ENCODE results near the gene LYSMD1. TPM values are rescaled to one million over a fixed set of nuclear protein-coding genes. Genes with fewer than 3 reads are reported as not detected.

Gene LYSMD1
- total RNA-seq, 5 donors from 2014 or later (not counting 1 experiment from before 2014, with no cell fraction given), result 0.68 to 3.2 (median 2.3) TPM

GRCh38 chr1:151166505-151166956 is 829 bp upstream of the LYSMD1 start:
- no peaks in the 10 kb centered on the region for H3K9me3 Mint-ChIP-seq
- peak overlapping the region; percentile 53 for H3K27ac ChIP-seq (ENCODE audit: low read length)
- DNase-seq (no peak), ATAC-seq (replicated peaks in 1 of 4) (no peak)
- CTCF ChIA-PET, result interaction anchor here (0.5 to 2.0 kb wide), 5 partner anchors 10 to 72 kb away, joined by 3 to 12 read pairs (median 4); partner anchors contain the start of genes TNFAIP8L2 (in 1 of the 2) and VPS72 (in 1 of the 2)
- no peaks in the 10 kb centered on the region for H3K27me3 ChIP-seq (replicated peaks in 1 of 2; ENCODE audit: control insufficient read depth in 2 of 2, extremely low read depth in 1 of 2, insufficient read depth in 2 of 2, low read length in 1 of 2)
- 0% methylated on average over 4 of the region's 15 CpGs for WGBS (ENCODE audit: insufficient coverage)
- POLR2A ChIA-PET, result interaction anchor here in 1 of 2 donors (1.1 kb wide), 1 partner anchor 24 kb away, joined by 5 read pairs; the partner anchor contains the start of gene VPS72
- no peaks in the 10 kb centered on the region for H3K9me3 ChIP-seq
- H3K4me3 ChIP-seq (ENCODE audit: control insufficient read depth in 1 of 2, extremely low read depth in 1 of 2, low read length in 1 of 2), result peak overlapping the region; percentile 88 to 99
- H3K27me3 Mint-ChIP-seq, result peaks cover 0 to 3% of the 10 kb centered on the region in 2 donors
- peak overlapping the region; percentile 85 to 99 (median 98) for H3K4me3 Mint-ChIP-seq
- peaks cover 7 to 53% of the 10 kb centered on the region in 2 donors for H3K36me3 ChIP-seq (ENCODE audit: control insufficient read depth in 2 of 2, extremely low read depth in 1 of 2, insufficient read depth in 1 of 2, low read length in 1 of 2)
- peaks cover 49 to 53% (median 51%) of the 10 kb centered on the region in 3 donors for H3K4me1 Mint-ChIP-seq
- H3K4me1 ChIP-seq (ENCODE audit: control insufficient read depth in 1 of 2, extremely low read depth in 1 of 2, insufficient read depth in 2 of 2, low read length in 2 of 2), result peaks cover 10 to 34% of the 10 kb centered on the region in 2 experiments
- H3K27ac Mint-ChIP-seq, result peak overlapping the region; percentile 94 to 98
- H3K36me3 Mint-ChIP-seq, result peaks cover 47% of the 10 kb centered on the region

- Histone ChIP-seq H3K36me3 (ENCODE audit: control insufficient read depth in 2 of 2, extremely low read depth in 1 of 2, insufficient read depth in 1 of 2, low read length in 1 of 2) (peaks cover 7 to 49% of the 10 kb centered on the region in 2 donors), H3K9me3 (no peaks in the 10 kb centered on the region), H3K4me1 (ENCODE audit: control insufficient read depth in 1 of 2, extremely low read depth in 1 of 2, insufficient read depth in 2 of 2, low read length in 2 of 2) (peaks cover 17 to 44% of the 10 kb centered on the region in 2 experiments), H3K27me3 (replicated peaks in 1 of 2; ENCODE audit: control insufficient read depth in 2 of 2, extremely low read depth in 1 of 2, insufficient read depth in 2 of 2, low read length in 1 of 2) (no peaks in the 10 kb centered on the region), H3K4me3 (ENCODE audit: control insufficient read depth in 1 of 2, extremely low read depth in 1 of 2, low read length in 1 of 2) (peak overlapping the region; percentile 88 to 99), H3K27ac (ENCODE audit: low read length) (peak overlapping the region; percentile 58)
- ATAC-seq (replicated peaks in 1 of 4), result peak in 1 of 4 experiments; percentile 8
- peaks cover 44% of the 10 kb centered on the region for H3K36me3 Mint-ChIP-seq
- H3K4me1 Mint-ChIP-seq, result peaks cover 60 to 64% (median 61%) of the 10 kb centered on the region in 3 donors
- WGBS (ENCODE audit: insufficient coverage), result 32% methylated on average over 8 of the region's 15 CpGs
- no peaks in the 10 kb centered on the region for H3K9me3 Mint-ChIP-seq
- POLR2A ChIA-PET, result no interaction called here
- CTCF ChIA-PET, result interaction anchor here (0.5 to 2.0 kb wide), 2 partner anchors 10 to 65 kb away, joined by 4 to 12 read pairs; no protein-coding TSS in a partner anchor
- H3K4me3 Mint-ChIP-seq, result peak overlapping the region; percentile 85 to 99 (median 98)
- H3K27ac Mint-ChIP-seq, result peak overlapping the region; percentile 94 to 98
- no peak for DNase-seq
- H3K27me3 Mint-ChIP-seq, result peaks cover 0 to 3% of the 10 kb centered on the region in 2 donors
Observed at GRCh38 chr1:151165281-151165737, 393 bp downstream of the LYSMD1 start.

- Mint-ChIP-seq H3K27ac (peak overlapping the region; percentile 94 to 98), H3K4me1 (peaks cover 64 to 68% (median 66%) of the 10 kb centered on the region in 3 donors), H3K4me3 (peak overlapping the region; percentile 85 to 99 (median 98)), H3K27me3 (peaks cover 0 to 3% of the 10 kb centered on the region in 2 donors), H3K9me3 (no peaks in the 10 kb centered on the region), H3K36me3 (peaks cover 41% of the 10 kb centered on the region)
- Histone ChIP-seq H3K36me3 (ENCODE audit: control insufficient read depth in 2 of 2, extremely low read depth in 1 of 2, insufficient read depth in 1 of 2, low read length in 1 of 2) (peaks cover 7 to 46% of the 10 kb centered on the region in 2 donors), H3K9me3 (no peaks in the 10 kb centered on the region), H3K4me3 (ENCODE audit: control insufficient read depth in 1 of 2, extremely low read depth in 1 of 2, low read length in 1 of 2) (peak overlapping the region in 1 of 2 donors; percentile 99), H3K27ac (ENCODE audit: low read length) (no peak overlapping the region), H3K27me3 (replicated peaks in 1 of 2; ENCODE audit: control insufficient read depth in 2 of 2, extremely low read depth in 1 of 2, insufficient read depth in 2 of 2, low read length in 1 of 2) (no peaks in the 10 kb centered on the region), H3K4me1 (ENCODE audit: control insufficient read depth in 1 of 2, extremely low read depth in 1 of 2, insufficient read depth in 2 of 2, low read length in 2 of 2) (peaks cover 22 to 49% of the 10 kb centered on the region in 2 experiments)
- 88% methylated on average over 8 of the region's 11 CpGs for WGBS (ENCODE audit: insufficient coverage)
- ChIA-PET POLR2A (no interaction called here), CTCF (interaction anchor here (0.5 to 2.0 kb wide), 2 partner anchors 9 to 65 kb away, joined by 4 to 12 read pairs; no protein-coding TSS in a partner anchor)
- ATAC-seq (replicated peaks in 1 of 4), result no peak
- no peak for DNase-seq
Observed at GRCh38 chr1:151164732-151165280, 896 bp downstream of the LYSMD1 start.

GRCh38 chr1:151159373-151159772 is 6.3 kb downstream of the LYSMD1 start:
- H3K27me3 Mint-ChIP-seq, result no peaks in the 10 kb centered on the region
- H3K27ac Mint-ChIP-seq, result peak overlapping the region; percentile 97 to 100
- peak overlapping the region; percentile 61 to 100 (median 99) for H3K4me3 Mint-ChIP-seq
- no peaks in the 10 kb centered on the region for H3K27me3 ChIP-seq (replicated peaks in 1 of 2; ENCODE audit: control insufficient read depth in 2 of 2, extremely low read depth in 1 of 2, insufficient read depth in 2 of 2, low read length in 1 of 2)
- H3K36me3 Mint-ChIP-seq, result peaks cover 30% of the 10 kb centered on the region
- peak overlapping the region in 1 of 2 donors; percentile 25 for H3K4me3 ChIP-seq (ENCODE audit: control insufficient read depth in 1 of 2, extremely low read depth in 1 of 2, low read length in 1 of 2)
- peaks cover 0 to 37% of the 10 kb centered on the region in 2 donors for H3K36me3 ChIP-seq (ENCODE audit: control insufficient read depth in 2 of 2, extremely low read depth in 1 of 2, insufficient read depth in 1 of 2, low read length in 1 of 2)
- no peaks in the 10 kb centered on the region for H3K9me3 ChIP-seq
- peaks cover 42 to 58% of the 10 kb centered on the region in 2 experiments for H3K4me1 ChIP-seq (ENCODE audit: control insufficient read depth in 1 of 2, extremely low read depth in 1 of 2, insufficient read depth in 2 of 2, low read length in 2 of 2)
- H3K27ac ChIP-seq (ENCODE audit: low read length), result peak overlapping the region; percentile 48
- POLR2A ChIA-PET, result no interaction called here
- CTCF ChIA-PET, result interaction anchor here (1.4 to 3.4 kb wide), 3 partner anchors 60 to 135 kb away, joined by 3 to 29 read pairs (median 10); no protein-coding TSS in a partner anchor
- peaks cover 62 to 83% (median 75%) of the 10 kb centered on the region in 3 donors for H3K4me1 Mint-ChIP-seq
- no peak for ATAC-seq (replicated peaks in 1 of 4)
- H3K9me3 Mint-ChIP-seq, result no peaks in the 10 kb centered on the region
- DNase-seq, result no peak

- 91% methylated on average over 17 of the region's 22 CpGs for WGBS (ENCODE audit: insufficient coverage)
- peaks cover 0 to 37% of the 10 kb centered on the region in 2 donors for H3K36me3 ChIP-seq (ENCODE audit: control insufficient read depth in 2 of 2, extremely low read depth in 1 of 2, insufficient read depth in 1 of 2, low read length in 1 of 2)
- Mint-ChIP-seq H3K4me3 (peak overlapping the region; percentile 99 to 100 (median 100)), H3K4me1 (peaks cover 59 to 78% (median 71%) of the 10 kb centered on the region in 3 donors), H3K9me3 (no peaks in the 10 kb centered on the region), H3K27ac (peak overlapping the region; percentile 97 to 100), H3K27me3 (no peaks in the 10 kb centered on the region), H3K36me3 (peaks cover 27% of the 10 kb centered on the region)
- CTCF ChIA-PET, result interaction anchor here (1.4 to 3.4 kb wide), 3 partner anchors 59 to 134 kb away, joined by 3 to 29 read pairs (median 10); no protein-coding TSS in a partner anchor
- POLR2A ChIA-PET, result no interaction called here
- no peaks in the 10 kb centered on the region for H3K9me3 ChIP-seq
- peaks cover 39 to 58% of the 10 kb centered on the region in 2 experiments for H3K4me1 ChIP-seq (ENCODE audit: control insufficient read depth in 1 of 2, extremely low read depth in 1 of 2, insufficient read depth in 2 of 2, low read length in 2 of 2)
- DNase-seq (no peak), ATAC-seq (replicated peaks in 1 of 4) (no peak)
- H3K27ac ChIP-seq (ENCODE audit: low read length), result peak overlapping the region; percentile 48
- H3K27me3 ChIP-seq (replicated peaks in 1 of 2; ENCODE audit: control insufficient read depth in 2 of 2, extremely low read depth in 1 of 2, insufficient read depth in 2 of 2, low read length in 1 of 2), result no peaks in the 10 kb centered on the region
- peak overlapping the region; percentile 25 to 89 for H3K4me3 ChIP-seq (ENCODE audit: control insufficient read depth in 1 of 2, extremely low read depth in 1 of 2, low read length in 1 of 2)
Observed at GRCh38 chr1:151158751-151159251, 6.9 kb downstream of the LYSMD1 start.

GRCh38 chr1:151158326-151158725 is 7.4 kb downstream of the LYSMD1 start:
- H3K27ac ChIP-seq (ENCODE audit: low read length), result peak overlapping the region; percentile 48
- POLR2A ChIA-PET, result interaction anchor here in 1 of 2 donors (0.7 kb wide), 1 partner anchor 391 kb away, joined by 7 read pairs; no protein-coding TSS in a partner anchor
- H3K27me3 ChIP-seq (replicated peaks in 1 of 2; ENCODE audit: control insufficient read depth in 2 of 2, extremely low read depth in 1 of 2, insufficient read depth in 2 of 2, low read length in 1 of 2), result no peaks in the 10 kb centered on the region
- H3K27me3 Mint-ChIP-seq, result no peaks in the 10 kb centered on the region
- H3K4me1 Mint-ChIP-seq, result peaks cover 59 to 77% (median 71%) of the 10 kb centered on the region in 3 donors
- H3K4me1 ChIP-seq (ENCODE audit: control insufficient read depth in 1 of 2, extremely low read depth in 1 of 2, insufficient read depth in 2 of 2, low read length in 2 of 2), result peaks cover 39 to 53% of the 10 kb centered on the region in 2 experiments
- 38% methylated on average over 1 of the region's 5 CpGs for WGBS (ENCODE audit: insufficient coverage)
- no peak for ATAC-seq (replicated peaks in 1 of 4)
- peaks cover 27% of the 10 kb centered on the region for H3K36me3 Mint-ChIP-seq
- DNase-seq, result peak in 1 of 35 experiments; percentile 9
- H3K36me3 ChIP-seq (ENCODE audit: control insufficient read depth in 2 of 2, extremely low read depth in 1 of 2, insufficient read depth in 1 of 2, low read length in 1 of 2), result peaks cover 0 to 37% of the 10 kb centered on the region in 2 donors
- H3K27ac Mint-ChIP-seq, result peak overlapping the region; percentile 97 to 100
- H3K4me3 ChIP-seq (ENCODE audit: control insufficient read depth in 1 of 2, extremely low read depth in 1 of 2, low read length in 1 of 2), result peak overlapping the region; percentile 7 to 89
- peak overlapping the region; percentile 99 to 100 (median 100) for H3K4me3 Mint-ChIP-seq
- H3K9me3 Mint-ChIP-seq, result no peaks in the 10 kb centered on the region
- CTCF ChIA-PET, result interaction anchor here (0.6 to 5.1 kb wide), 4 partner anchors 15 to 134 kb away, joined by 3 to 144 read pairs (median 16); no protein-coding TSS in a partner anchor
- H3K9me3 ChIP-seq, result no peaks in the 10 kb centered on the region

All from T-cell (primary cell).